Calu3 (cell line): ENCODE measurements around the gene SRCAP. TPM values are rescaled to one million over a fixed set of nuclear protein-coding genes. Genes with fewer than 3 reads are reported as not detected.

Source experiments
- BruUV-seq: library from RNA; stranded (reverse); fragments of 400-500 nt; replicated peaks from 2 replicates; lab custom pipeline; 2021; lab: Mats Ljungman, UMichigan
- CTCF ChIA-PET: fragments of 300-600 bp; sonication (Branson Sonifier 250); formaldehyde crosslinking; loops from one replicate; lab custom pipeline; 2022; ENCODE audit warnings: antibody characterized with exemption; lab: Charles Lee
- DNase-seq: peaks from one replicate; pipeline ENCODE4 v3.0.0; 2022
- H3K27ac Mint-ChIP-seq: one replicate; pipeline ENCODE4 v1.8.0; 2022; ENCODE audit warnings: mixed read lengths; ENCODE audit not compliant: unreplicated experiment
- H3K27me3 Mint-ChIP-seq: one replicate; pipeline ENCODE4 v1.8.0; 2022; ENCODE audit warnings: mixed read lengths; ENCODE audit not compliant: unreplicated experiment
- H3K36me3 Mint-ChIP-seq: one replicate; pipeline ENCODE4 v1.8.0; 2022; ENCODE audit warnings: mild to moderate bottlenecking, moderate library complexity, mixed read lengths; ENCODE audit not compliant: insufficient read depth, unreplicated experiment
- H3K4me1 Mint-ChIP-seq: one replicate; pipeline ENCODE4 v1.8.0; 2022; ENCODE audit warnings: mild to moderate bottlenecking, low read depth, mixed read lengths; ENCODE audit not compliant: unreplicated experiment
- H3K4me3 Mint-ChIP-seq: one replicate; pipeline ENCODE4 v1.8.0; 2022; ENCODE audit warnings: mild to moderate bottlenecking, low read depth, moderate library complexity, mixed read lengths; ENCODE audit not compliant: unreplicated experiment
- H3K9me3 Mint-ChIP-seq: one replicate; pipeline ENCODE4 v1.8.0; 2022; ENCODE audit warnings: low read depth, mixed read lengths; ENCODE audit not compliant: unreplicated experiment
- CTCF ChIP-seq: fragments of 200-600 bp; IDR thresholded peaks from one replicate; pipeline ENCODE4 v1.8.0; 2022; ENCODE audit warnings: antibody characterized with exemption; ENCODE audit not compliant: unreplicated experiment
- intact Hi-C: fragments of 100-400 bp; cut with micrococcal nuclease; formaldehyde crosslinking; loops from one replicate; pipeline ENCODE4 v1.10.0; 2022; ENCODE audit not compliant: unreplicated experiment
- total RNA-seq: library from RNA; stranded (reverse); gene quantifications from 2 replicates; pipeline ENCODE4 v1.2.3, GENCODE V29; 2022

The SRCAP gene
- total RNA-seq, 1 experiment from 2014 or later: 84.6 TPM

DNA sequence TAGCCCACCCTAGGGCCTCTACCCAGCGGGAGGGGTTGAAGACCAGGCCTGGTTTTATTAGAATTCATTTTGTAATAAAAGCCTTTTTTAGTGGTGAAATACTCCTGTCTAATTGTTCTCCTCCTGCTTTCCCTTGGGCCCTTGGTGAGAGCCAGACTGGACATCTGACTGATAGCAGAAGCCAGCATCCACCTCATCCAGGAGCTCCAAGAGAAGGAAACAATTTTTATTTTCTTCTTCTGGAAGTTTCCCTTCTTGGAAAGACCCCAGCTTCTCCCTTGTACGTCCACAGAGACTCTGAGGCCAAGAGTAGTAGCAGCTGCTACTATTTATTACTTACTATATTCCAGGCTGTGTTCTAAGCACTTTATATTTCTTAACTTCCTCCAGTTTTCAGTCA is 45.2 kb downstream of the SRCAP start:
- no peaks in the 10 kb centered on the region for H3K27me3 Mint-ChIP-seq

GRCh38 chr16:30745082-30745481 is 46.1 kb downstream of the SRCAP start:
- no TSS peak for BruUV-seq
- no peak for DNase-seq
- H3K27me3 Mint-ChIP-seq: no peaks in the 10 kb centered on the region
- intact Hi-C loops: no loop called here
- TF ChIP-seq CTCF: no peak
- H3K4me1 Mint-ChIP-seq: peaks cover 69% of the 10 kb centered on the region
- CTCF ChIA-PET: no interaction called here
- H3K4me3 Mint-ChIP-seq: no peak overlapping the region
- H3K27ac Mint-ChIP-seq: peak overlapping the region; percentile 40
- peaks cover 93% of the 10 kb centered on the region for H3K36me3 Mint-ChIP-seq
- H3K9me3 Mint-ChIP-seq: peaks cover 4% of the 10 kb centered on the region

More for the DNA sequence above, 45.2 kb downstream of the SRCAP start:
- Mint-ChIP-seq H3K27ac (no peak overlapping the region), H3K36me3 (peaks cover 93% of the 10 kb centered on the region), H3K4me1 (peaks cover 65% of the 10 kb centered on the region), H3K4me3 (no peak overlapping the region), H3K9me3 (peaks cover 4% of the 10 kb centered on the region)
- no peak for TF ChIP-seq CTCF
- BruUV-seq: no TSS peak
- no peak for DNase-seq
- intact Hi-C loops: no loop called here
- CTCF ChIA-PET: no interaction called here

DNA sequence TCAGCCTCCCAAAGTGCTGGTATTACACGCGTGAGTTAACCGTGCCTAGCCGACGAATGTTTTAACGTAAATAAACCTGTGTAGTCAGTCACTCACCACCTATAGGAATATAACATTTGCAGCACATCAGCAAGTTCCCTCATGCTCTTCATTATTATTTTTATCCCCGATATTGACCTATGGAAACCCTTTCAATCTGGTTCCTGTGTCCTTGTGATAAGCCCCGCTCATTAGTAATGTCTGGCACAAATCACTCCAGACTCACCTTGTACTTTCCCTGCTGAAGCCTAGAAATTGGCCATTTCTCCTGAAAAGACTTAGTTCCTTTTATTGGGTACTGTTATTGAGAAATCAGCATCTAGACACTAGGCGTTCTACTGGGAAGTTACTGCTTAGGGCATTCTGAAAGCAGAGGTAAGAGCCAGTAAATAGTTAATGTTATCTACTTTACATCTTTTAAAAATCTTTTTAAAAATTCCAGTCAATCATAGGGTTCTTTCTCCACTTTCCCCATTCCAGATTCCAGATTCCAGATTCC is 47.7 kb downstream of the SRCAP start:
- intact Hi-C loops: no loop called here
- Mint-ChIP-seq H3K9me3 (peaks cover 4% of the 10 kb centered on the region), H3K4me1 (peaks cover 53% of the 10 kb centered on the region), H3K36me3 (peaks cover 86% of the 10 kb centered on the region), H3K27ac (peak overlapping the region; percentile 73), H3K27me3 (no peaks in the 10 kb centered on the region), H3K4me3 (no peak overlapping the region)
- CTCF ChIA-PET: interaction anchor here (1.6 kb wide), 1 partner anchor 13 kb away, joined by 8 read pairs; no protein-coding TSS in a partner anchor
- no peak for TF ChIP-seq CTCF
- no peak for DNase-seq
- BruUV-seq: no TSS peak

GRCh38 chr16:30747331-30747730 is 48.4 kb downstream of the SRCAP start:
- H3K36me3 Mint-ChIP-seq: peaks cover 80% of the 10 kb centered on the region
- intact Hi-C loops: no loop called here
- TF ChIP-seq CTCF: no peak
- H3K9me3 Mint-ChIP-seq: peaks cover 4% of the 10 kb centered on the region
- no TSS peak for BruUV-seq
- peaks cover 47% of the 10 kb centered on the region for H3K4me1 Mint-ChIP-seq
- CTCF ChIA-PET: interaction anchor here (0.6 to 1.6 kb wide), 5 partner anchors 13 to 89 kb away, joined by 3 to 8 read pairs (median 3); partner anchors contain the start of gene FBRS
- no peaks in the 10 kb centered on the region for H3K27me3 Mint-ChIP-seq
- no peak for DNase-seq
- H3K27ac Mint-ChIP-seq: peak overlapping the region; percentile 73
- H3K4me3 Mint-ChIP-seq: peak overlapping the region; percentile 62
